GM23248 (cell line): Measurements from ENCODE around the gene RNF31.

Experiments used
- EZH2 ChIP-seq: fragments of 200-600 bp; sonication (generic); IDR thresholded peaks from 2 replicates; pipeline ENCODE4 v1.6.1; 2018; ENCODE audit warnings: antibody characterized with exemption, mild to moderate bottlenecking; ENCODE audit not compliant: insufficient read depth, poor library complexity, severe bottlenecking
- EZH2phosphoT487 ChIP-seq: fragments of 200-600 bp; sonication (generic); IDR thresholded peaks from 2 replicates; pipeline ENCODE4 v1.6.1; 2018; ENCODE audit warnings: antibody characterized with exemption, moderate library complexity, mild to moderate bottlenecking, low read depth; ENCODE audit not compliant: insufficient read depth

GRCh38 chr14:24121210-24121609 is 26.1 kb upstream of the RNF31 start:
- TF ChIP-seq EZH2 (no peak), EZH2phosphoT487 (no peak)
